ENCODE data around the gene CD3G.

The CD3G gene

DNA sequence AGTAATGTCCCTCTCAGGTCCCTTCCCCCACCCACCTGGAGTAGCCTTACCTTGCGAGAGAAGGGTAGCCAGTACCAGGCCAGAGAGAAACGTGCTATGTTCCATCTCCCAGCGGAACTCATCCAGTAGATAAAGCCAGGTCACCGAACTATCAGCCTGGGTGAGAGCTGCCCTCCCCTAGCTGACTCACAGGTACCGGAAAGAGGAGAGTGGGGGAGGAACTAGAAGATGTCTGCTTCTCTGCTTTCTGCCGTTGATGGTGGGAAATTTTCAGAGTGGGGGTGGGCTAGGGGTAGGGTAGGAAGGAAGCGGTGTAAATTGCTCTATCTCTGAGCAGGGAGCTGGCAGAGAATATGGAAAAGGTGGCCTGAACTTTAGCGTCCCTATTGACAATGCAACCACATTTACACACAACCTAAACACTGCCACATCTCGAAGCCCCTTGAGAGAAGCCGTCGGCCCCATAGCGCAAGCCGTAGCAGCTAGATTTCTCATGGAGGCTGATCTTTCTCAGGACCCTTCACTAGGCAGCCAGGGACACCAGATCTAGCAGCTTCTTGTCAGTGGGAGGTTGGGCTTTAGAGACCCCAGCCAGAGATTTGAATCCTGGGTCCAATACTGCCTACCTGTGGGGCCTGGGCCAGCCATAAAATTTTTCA, 1.5 kb upstream of the CD3G start, which contains the start of gene CD3D:
Gene CD3D, minus strand, starts transcription at position 203 of the 659 bp plus-strand sequence. Its CDS starts 98 bp downstream, at position 105.
- TF ChIP-seq, protein P1, sequence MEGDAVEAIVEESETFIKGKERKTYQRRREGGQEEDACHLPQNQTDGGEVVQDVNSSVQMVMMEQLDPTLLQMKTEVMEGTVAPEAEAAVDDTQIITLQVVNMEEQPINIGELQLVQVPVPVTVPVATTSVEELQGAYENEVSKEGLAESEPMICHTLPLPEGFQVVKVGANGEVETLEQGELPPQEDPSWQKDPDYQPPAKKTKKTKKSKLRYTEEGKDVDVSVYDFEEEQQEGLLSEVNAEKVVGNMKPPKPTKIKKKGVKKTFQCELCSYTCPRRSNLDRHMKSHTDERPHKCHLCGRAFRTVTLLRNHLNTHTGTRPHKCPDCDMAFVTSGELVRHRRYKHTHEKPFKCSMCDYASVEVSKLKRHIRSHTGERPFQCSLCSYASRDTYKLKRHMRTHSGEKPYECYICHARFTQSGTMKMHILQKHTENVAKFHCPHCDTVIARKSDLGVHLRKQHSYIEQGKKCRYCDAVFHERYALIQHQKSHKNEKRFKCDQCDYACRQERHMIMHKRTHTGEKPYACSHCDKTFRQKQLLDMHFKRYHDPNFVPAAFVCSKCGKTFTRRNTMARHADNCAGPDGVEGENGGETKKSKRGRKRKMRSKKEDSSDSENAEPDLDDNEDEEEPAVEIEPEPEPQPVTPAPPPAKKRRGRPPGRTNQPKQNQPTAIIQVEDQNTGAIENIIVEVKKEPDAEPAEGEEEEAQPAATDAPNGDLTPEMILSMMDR (IDR thresholded peaks at IDR 0.05; ENCODE audit: low read depth, low read length) = no peak
- no peak within 1 kb of the TSS for H3K4me3 ChIP-seq (ENCODE audit: low read depth, low read length)

DNA sequence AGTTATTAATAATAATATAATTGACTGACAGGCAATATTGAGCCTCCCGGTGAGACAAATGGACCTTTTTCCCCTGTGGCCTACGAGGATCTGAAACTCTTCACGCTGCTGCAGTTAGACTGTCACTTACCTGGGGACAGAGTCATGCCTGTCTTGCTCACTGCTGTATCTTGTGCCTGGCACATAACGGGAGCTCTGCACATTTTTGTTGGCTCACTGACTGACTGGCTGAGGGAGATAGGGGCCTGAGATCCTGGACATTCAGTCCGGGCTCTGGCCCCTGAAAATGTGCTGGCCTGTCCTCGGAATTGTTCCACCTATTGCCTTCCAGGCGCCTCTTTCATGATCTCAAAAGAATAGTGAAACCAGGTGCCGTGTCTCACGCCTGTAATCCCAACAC, 896 bp upstream of the CD3G start:
- H3K4me3 ChIP-seq (ENCODE audit: low read depth, low read length) = no peak overlapping the region
- TF ChIP-seq, protein P1 (IDR thresholded peaks at IDR 0.05; ENCODE audit: low read depth, low read length) = no peak

DNA sequence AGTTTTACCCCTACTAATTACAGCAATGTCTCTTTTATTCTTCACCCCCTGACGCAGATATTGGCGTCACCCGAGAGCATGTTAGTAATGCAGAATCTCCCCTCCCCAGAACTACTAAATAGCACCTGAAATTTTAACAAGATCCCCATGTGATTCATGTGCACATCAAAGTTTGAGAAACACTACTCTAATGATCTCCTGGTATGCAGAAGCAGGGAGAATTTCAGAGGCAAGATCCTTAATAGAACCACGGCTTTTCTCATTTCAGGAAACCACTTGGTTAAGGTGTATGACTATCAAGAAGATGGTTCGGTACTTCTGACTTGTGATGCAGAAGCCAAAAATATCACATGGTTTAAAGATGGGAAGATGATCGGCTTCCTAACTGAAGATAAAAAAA, 5.3 kb downstream of the CD3G start:
- no peak overlapping the region for H3K4me3 ChIP-seq (ENCODE audit: low read depth, low read length)
- TF ChIP-seq, protein P1 (IDR thresholded peaks at IDR 0.05; ENCODE audit: low read depth, low read length) = no peak

DNA sequence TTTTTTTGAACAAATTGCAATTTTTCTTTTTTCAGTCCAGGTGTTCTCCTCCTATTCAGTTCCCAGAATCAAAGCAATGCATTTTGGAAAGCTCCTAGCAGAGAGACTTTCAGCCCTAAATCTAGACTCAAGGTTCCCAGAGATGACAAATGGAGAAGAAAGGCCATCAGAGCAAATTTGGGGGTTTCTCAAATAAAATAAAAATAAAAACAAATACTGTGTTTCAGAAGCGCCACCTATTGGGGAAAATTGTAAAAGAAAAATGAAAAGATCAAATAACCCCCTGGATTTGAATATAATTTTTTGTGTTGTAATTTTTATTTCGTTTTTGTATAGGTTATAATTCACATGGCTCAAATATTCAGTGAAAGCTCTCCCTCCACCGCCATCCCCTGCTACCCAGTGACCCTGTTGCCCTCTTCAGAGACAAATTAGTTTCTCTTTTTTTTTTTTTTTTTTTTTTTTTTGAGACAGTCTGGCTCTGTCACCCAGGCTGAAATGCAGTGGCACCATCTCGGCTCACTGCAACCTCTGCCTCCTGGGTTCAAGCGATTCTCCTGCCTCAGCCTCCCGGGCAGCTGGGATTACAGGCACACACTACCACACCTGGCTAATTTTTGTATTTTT, 9.1 kb downstream of the CD3G start:
- TF ChIP-seq, protein P1 (IDR thresholded peaks at IDR 0.05; ENCODE audit: low read depth, low read length) = no peak
- no peak overlapping the region for H3K4me3 ChIP-seq (ENCODE audit: low read depth, low read length)

DNA sequence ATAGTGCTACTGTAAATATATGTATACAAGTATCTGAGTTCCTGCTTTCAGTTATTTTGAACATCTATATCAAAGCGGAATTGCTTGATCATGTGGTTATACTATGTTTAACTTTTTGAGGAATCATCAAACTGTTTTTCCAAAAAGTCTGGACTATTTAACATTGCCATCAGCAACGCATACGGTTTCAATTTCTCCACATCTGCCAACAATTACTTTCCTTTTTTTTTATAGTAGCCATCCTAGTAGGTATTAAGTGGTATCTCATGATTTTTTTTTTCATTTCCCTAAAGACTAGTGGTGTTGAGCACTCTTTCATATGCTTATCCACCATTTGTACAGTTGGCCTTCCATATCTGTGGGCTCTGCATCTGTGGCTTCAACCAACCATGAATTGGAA, 13.9 kb downstream of the CD3G start:
- TF ChIP-seq, protein P1 (IDR thresholded peaks at IDR 0.05; ENCODE audit: low read depth, low read length) = no peak
- H3K4me3 ChIP-seq (ENCODE audit: low read depth, low read length) = no peak overlapping the region

DNA sequence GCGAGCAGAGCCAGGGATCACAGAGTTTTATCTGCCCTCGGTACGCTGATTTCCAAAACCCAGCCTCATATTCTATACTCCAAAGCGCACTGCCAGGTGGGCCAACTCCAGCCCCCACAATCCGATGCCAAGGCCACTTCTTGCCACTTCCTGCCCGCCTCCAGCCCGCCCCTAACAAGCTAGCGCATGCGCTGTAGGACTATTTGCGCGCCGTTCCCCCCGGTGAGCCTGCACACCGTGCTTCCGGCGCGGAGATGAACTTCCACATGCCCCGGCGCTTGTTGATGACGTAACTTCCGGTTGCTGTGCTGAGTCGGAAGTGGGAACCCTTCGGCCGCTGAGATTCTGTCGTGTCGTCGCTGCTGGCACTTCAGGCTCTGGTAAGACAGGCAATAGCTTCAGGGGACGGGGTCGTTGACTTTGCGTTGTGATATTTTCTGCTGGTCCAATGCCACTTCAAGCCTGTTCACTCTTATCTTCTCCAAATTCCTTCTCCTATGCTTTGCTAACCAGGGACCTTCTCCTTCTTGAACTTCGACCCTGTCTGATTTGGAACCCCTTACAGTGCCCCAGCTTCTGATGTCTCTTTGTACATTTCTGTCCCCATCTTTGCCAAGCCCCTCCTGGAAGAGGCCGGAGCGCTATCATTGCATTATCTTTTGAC, 15.3 kb downstream of the CD3G start, which contains the start of gene UBE4A:
Gene UBE4A, plus strand, starts transcription at position 306 of the 664 bp plus-strand sequence. CDS start 5,481 bp downstream, outside the sequence.
- H3K4me3 ChIP-seq (ENCODE audit: low read depth, low read length) = peak within 1 kb of the TSS; percentile 85
- TF ChIP-seq, protein P1 (IDR thresholded peaks at IDR 0.05; ENCODE audit: low read depth, low read length) = no peak
